ENCODE data around the gene SYT7. TPM values are rescaled to one million over a fixed set of nuclear protein-coding genes. Genes with fewer than 3 reads are reported as not detected.

SYT7 gene
- total and polyA plus RNA-seq, 10 of the 15 experiments (the other 5 are each of a cell fraction or from before 2014, with no cell fraction given), result not detected

- no TSS peak for BruUV-seq (replicated peaks)
- no peaks in the 10 kb centered on the region; the same call in 2 of the 3 replicates for H3K9me3 ChIP-seq (replicated peaks; ENCODE audit: control insufficient read depth, insufficient read depth, low read length)
- H3K79me2 ChIP-seq (ENCODE audit: control insufficient read depth, insufficient read depth, low read length), result no peaks in the 10 kb centered on the region
- ChIA-PET SMC1A (ENCODE audit: uncharacterized antibody, unreplicated experiment) (no interaction called here), CTCF (no interaction called here), RAD21 (ENCODE audit: unreplicated experiment) (no interaction called here), POLR2A (no interaction called here)
- ATAC-seq (no peak), DNase-seq (ENCODE audit: low read depth, low spot score) (no peak), FAIRE-seq (no peak)
- H3K27me3 ChIP-seq (replicated peaks in 1 of 2; ENCODE audit: control insufficient read depth in 2 of 2, insufficient read depth in 2 of 2, low read length in 1 of 2), result no peaks in the 10 kb centered on the region; a peak in 2 of 4 replicates
- no peaks in the 10 kb centered on the region for H3K4me1 ChIP-seq (ENCODE audit: control insufficient read depth, insufficient read depth, low read length)
- intact Hi-C loops (cut with micrococcal nuclease; ENCODE audit: unreplicated experiment), result no loop called here
- 7% methylated on average over 18 of the region's 22 CpGs for WGBS (ENCODE audit: insufficient coverage, insufficient replicate concordance, low lambda C conversion rate, missing lambda C conversion rate)
- no peaks in the 10 kb centered on the region for H3K36me3 ChIP-seq (ENCODE audit: control insufficient read depth in 2 of 2, insufficient read depth in 2 of 2, low read length in 1 of 2)
- no peak overlapping the region for H2AFZ ChIP-seq (ENCODE audit: control insufficient read depth, low read depth, low read length)
- H3K27ac ChIP-seq (ENCODE audit: control insufficient read depth, insufficient read depth), result no peak overlapping the region
- H3K9ac ChIP-seq (ENCODE audit: control insufficient read depth, insufficient read depth, low read length), result no peak overlapping the region
- no peak overlapping the region for H3K4me2 ChIP-seq (ENCODE audit: control insufficient read depth, insufficient read depth)
- H4K20me1 ChIP-seq (ENCODE audit: control insufficient read depth, insufficient read depth), result no peaks in the 10 kb centered on the region
- in situ Hi-C loops (cut with MboI), result no loop called here
- TF ChIP-seq IKZF1 (conservative IDR thresholded peaks at IDR 0.05) (no peak), PML (IDR thresholded peaks at IDR 0.05; ENCODE audit: low read length) (no peak), RCOR1 (conservative IDR thresholded peaks at IDR 0.05; ENCODE audit: low read depth, low read length) (no peak), MTA2 (IDR thresholded peaks at IDR 0.05; ENCODE audit: low read depth) (no peak), NFYB (IDR thresholded peaks at IDR 0.05; ENCODE audit: insufficient read depth, low read depth, low read length) (no peak)
- TF ChIP-seq, protein P1, sequence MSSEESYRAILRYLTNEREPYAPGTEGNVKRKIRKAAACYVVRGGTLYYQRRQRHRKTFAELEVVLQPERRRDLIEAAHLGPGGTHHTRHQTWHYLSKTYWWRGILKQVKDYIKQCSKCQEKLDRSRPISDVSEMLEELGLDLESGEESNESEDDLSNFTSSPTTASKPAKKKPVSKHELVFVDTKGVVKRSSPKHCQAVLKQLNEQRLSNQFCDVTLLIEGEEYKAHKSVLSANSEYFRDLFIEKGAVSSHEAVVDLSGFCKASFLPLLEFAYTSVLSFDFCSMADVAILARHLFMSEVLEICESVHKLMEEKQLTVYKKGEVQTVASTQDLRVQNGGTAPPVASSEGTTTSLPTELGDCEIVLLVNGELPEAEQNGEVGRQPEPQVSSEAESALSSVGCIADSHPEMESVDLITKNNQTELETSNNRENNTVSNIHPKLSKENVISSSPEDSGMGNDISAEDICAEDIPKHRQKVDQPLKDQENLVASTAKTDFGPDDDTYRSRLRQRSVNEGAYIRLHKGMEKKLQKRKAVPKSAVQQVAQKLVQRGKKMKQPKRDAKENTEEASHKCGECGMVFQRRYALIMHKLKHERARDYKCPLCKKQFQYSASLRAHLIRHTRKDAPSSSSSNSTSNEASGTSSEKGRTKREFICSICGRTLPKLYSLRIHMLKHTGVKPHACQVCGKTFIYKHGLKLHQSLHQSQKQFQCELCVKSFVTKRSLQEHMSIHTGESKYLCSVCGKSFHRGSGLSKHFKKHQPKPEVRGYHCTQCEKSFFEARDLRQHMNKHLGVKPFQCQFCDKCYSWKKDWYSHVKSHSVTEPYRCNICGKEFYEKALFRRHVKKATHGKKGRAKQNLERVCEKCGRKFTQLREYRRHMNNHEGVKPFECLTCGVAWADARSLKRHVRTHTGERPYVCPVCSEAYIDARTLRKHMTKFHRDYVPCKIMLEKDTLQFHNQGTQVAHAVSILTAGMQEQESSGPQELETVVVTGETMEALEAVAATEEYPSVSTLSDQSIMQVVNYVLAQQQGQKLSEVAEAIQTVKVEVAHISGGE (CRISPR knock-in tag; IDR thresholded peaks at IDR 0.05), result no peak
- no peak overlapping the region for H3K4me3 ChIP-seq
Measured at GRCh38 chr11:61609000-61609979, 28.4 kb upstream of the SYT7 start.

Measured in GM12878 (cell line).